GM10248 (cell line): ENCODE measurements around the gene SHC2.
A peak's percentile ranks its signal among the peaks of the same experiment; 100 is the strongest.

Experiments
- CTCF ChIA-PET: fragments of 300-600 bp; sonication (Branson Sonifier 250); formaldehyde crosslinking; extraction: SDS; loops from one replicate; lab custom pipeline; 2021; ENCODE audit warnings: antibody characterized with exemption; lab: Yijun Ruan, JAX
- POLR2A ChIA-PET: fragments of 350-650 bp; sonication (Branson Sonifier 250); formaldehyde crosslinking; extraction: SDS; loops from one replicate; lab custom pipeline; 2020; ENCODE audit warnings: antibody characterized with exemption; lab: Yijun Ruan, JAX
- DNase-seq: peaks from one replicate; pipeline ENCODE4 v3.0.0; 2012; ENCODE audit errors: extremely low spot score
- TF ChIP-seq, protein P1 (sequence below): IDR thresholded peaks from 2 replicates; pipeline ENCODE4 v1.5.1; 2012; ENCODE audit warnings: mild to moderate bottlenecking, low read depth; ENCODE audit errors: extremely low read depth, missing control alignments, control extremely low read depth

Gene SHC2

DNA sequence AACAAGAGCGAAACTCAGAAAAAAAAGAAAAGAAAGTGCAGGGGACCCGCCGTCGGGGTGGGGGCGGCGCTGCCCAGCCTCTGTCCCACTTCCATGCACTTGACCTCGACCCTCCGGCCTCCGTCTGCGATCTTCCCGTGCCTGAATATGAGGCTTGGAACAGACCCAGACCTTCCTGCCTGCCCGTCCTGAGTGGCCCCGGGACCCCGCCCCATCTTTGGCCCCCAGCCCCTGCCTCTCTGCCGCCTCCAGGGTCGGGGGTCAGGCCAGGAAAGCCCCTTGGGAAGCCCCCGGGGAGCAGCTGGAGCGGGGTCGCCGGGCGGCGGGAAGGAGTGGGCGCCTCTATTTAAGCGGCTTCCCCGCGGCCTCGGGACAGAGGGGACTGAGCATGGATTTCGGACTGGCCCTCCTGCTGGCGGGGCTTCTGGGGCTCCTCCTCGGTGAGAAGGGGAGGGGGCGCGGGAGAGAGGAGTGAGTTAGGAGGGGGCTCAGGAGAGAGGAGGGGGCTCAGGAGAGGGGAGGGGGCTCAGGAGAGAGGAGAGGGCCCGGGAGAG is 35.4 kb upstream of the SHC2 start, which contains the start of gene MADCAM1:
TSS of gene MADCAM1 (plus strand) at position 375 of the 554 bp plus-strand sequence. CDS start at position 389, 14 bp downstream.
- DNase-seq = no peak
- POLR2A ChIA-PET = no interaction called here
- TF ChIP-seq, protein P1, sequence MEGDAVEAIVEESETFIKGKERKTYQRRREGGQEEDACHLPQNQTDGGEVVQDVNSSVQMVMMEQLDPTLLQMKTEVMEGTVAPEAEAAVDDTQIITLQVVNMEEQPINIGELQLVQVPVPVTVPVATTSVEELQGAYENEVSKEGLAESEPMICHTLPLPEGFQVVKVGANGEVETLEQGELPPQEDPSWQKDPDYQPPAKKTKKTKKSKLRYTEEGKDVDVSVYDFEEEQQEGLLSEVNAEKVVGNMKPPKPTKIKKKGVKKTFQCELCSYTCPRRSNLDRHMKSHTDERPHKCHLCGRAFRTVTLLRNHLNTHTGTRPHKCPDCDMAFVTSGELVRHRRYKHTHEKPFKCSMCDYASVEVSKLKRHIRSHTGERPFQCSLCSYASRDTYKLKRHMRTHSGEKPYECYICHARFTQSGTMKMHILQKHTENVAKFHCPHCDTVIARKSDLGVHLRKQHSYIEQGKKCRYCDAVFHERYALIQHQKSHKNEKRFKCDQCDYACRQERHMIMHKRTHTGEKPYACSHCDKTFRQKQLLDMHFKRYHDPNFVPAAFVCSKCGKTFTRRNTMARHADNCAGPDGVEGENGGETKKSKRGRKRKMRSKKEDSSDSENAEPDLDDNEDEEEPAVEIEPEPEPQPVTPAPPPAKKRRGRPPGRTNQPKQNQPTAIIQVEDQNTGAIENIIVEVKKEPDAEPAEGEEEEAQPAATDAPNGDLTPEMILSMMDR = no peak
- CTCF ChIA-PET = interaction anchor here (0.7 to 2.1 kb wide), 3 partner anchors 10 to 112 kb away, joined by 3 to 18 read pairs (median 8); partner anchors contain the start of gene TPGS1

DNA sequence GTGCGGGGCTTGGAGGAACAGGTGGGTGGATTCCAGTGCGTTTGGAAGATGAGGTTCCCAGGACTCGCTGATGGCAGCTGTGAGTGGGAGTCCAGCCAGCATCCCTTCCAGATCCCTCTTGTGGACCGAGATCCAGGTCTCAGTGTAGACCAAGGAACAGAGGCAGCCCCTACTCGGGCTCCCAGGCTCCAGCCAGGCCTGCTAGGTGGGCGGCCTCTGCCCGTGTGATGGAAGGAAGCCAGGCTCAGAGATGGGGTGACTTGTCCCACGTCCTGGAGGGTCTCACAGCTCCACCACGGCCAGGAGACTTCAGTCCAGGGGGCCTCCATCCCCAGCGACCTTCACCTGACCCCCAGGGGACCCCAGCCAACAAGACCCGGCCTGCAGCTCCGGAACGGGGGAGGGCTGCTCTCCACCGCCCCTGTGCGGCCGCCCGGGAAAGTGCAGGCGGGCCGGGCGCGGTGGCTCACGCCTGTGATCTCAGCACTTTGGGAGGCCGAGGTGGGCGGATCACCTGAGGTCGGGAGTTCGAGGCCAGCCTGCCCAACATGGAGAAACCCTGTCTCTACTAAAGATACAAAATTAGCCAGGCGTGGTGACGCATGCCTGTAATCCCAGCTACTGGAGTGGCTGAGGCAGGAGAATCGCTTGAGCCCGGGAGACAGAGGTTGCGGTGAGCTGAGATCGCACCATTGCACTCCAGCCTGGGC is 34.7 kb upstream of the SHC2 start:
- CTCF ChIA-PET = interaction anchor here (0.7 to 2.1 kb wide), 4 partner anchors 10 to 248 kb away, joined by 3 to 18 read pairs (median 6); partner anchors contain the start of gene TPGS1
- TF ChIP-seq, protein P1 = peak; percentile 62
- peak; percentile 54 for DNase-seq
- POLR2A ChIA-PET = no interaction called here

DNA sequence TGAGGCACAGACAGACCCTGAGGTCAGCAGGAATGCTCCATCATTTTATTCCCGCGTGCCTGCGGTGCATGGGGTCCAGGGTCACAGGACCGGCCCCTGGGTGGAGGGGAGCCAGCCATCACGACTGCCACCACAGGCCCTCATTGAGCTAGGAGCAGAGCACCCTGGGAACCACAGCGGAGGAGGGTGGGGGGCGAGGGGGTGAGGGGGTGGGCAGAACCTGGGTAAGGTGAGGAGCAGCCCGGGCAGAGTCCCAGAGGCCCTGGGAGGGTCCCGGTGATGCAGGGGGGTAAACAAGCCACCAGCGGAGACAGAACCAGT is 34.2 kb upstream of the SHC2 start:
- no peak for DNase-seq
- CTCF ChIA-PET = interaction anchor here (1.0 to 2.1 kb wide), 3 partner anchors 11 to 248 kb away, joined by 3 to 18 read pairs (median 8); partner anchors contain the start of gene TPGS1
- TF ChIP-seq, protein P1 = no peak
- POLR2A ChIA-PET = no interaction called here

DNA sequence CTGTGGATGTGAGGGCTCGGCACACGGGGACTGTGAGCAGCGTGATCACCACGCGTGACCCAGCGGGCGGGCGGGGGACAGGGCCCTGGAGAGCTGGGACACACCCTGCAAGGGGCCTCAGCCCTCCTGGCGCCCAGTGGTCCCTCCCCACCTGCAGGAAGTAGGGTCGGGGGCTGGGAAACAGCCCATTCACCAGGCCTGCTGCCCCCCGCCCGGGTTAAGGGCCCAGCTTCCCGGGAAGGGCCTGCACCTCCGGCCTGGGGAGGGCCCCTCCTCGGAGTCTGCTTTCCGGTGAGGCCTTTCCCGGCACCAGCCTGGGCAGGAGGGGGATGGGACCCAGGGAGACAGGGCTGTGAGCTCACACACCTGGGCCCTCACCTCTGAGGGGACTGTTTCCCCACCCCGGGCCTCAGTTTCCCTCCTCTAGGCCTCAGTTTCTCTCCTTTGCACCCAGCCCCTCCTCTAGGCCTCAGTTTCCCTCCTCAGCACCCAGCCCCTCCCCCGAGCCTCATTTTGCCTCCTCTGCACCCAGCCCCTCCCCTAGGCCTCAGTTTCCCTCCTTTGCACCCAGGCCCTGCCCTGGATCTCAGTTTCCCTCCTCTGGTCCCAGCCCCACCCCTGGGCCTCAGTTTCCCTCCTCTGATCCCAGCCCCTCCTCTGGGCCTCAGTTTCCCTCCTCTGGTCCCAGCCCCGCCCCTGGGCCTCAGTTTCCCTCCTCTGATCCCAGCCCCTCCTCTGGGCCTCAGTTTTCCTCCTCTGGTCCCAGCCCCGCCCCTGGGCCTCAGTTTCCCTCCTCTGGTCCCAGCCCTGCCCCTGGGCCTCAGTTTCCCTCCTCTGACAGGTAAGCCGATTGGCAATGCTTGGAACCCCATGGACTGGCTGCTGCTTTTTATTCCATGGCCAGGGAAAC is 33.6 kb upstream of the SHC2 start:
- ChIA-PET CTCF (interaction anchor here (1.0 to 2.1 kb wide), 4 partner anchors 11 to 247 kb away, joined by 3 to 18 read pairs (median 4); partner anchors contain the start of gene TPGS1), POLR2A (no interaction called here)
- DNase-seq = no peak
- TF ChIP-seq, protein P1 = no peak

DNA sequence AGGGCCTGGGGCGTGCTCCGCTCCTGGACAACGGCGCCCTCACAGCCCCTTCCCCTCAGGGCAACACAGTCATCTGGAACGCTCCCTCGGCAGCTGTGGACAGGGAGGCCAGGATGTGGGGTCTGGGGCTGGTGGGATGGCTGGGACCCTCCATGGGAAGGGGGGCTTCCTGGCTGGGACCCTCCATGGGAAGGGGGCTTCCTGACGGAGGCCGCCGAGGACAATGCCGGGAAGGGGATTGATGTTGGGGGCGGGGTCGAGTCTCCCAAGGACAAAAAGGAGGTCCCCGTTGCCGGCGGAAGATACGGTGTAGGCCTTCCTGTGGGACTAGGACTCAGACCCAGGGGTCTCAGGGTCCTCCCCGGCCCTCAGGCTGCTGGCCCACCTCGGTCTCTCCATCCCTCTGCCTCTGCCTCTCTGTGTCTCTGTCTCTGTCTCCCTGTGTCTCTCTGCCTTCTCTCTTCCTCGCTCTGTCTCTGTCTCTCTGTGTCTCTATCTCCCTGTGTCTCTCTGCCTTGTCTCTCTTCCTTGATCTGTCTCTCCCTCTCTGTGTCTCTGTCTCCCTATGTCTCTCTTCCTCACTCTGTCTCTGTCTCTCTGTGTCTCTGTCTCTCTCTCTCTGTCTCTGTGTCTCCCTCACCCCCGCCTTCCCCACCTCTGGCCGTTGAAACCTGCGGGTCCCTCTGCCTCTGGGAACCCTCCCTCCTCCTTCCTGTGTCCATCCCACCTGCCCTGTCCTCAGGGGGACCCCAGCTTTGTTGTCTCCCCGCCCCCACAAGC is 32.7 kb upstream of the SHC2 start:
- TF ChIP-seq, protein P1 = no peak
- ChIA-PET CTCF (interaction anchor here (1.0 to 2.3 kb wide), 3 partner anchors 13 to 17 kb away, joined by 3 to 7 read pairs (median 4); no protein-coding TSS in a partner anchor), POLR2A (no interaction called here)
- DNase-seq = no peak
